Measurements from ENCODE around the gene CAPN5. TPM values are rescaled to one million over a fixed set of nuclear protein-coding genes. Genes with fewer than 3 reads are reported as not detected.
"Not testable (repeated sequence)": the region's sequence is repeated elsewhere in the genome, so short reads cannot be mapped to it uniquely, and the experiment has no call there.

Gene CAPN5
- polyA plus RNA-seq, 2 of the 4 experiments (the other 2 are of a cell fraction) = 9.4 to 12.9 TPM

- ChIA-PET POLR2A (interaction anchor here (0.6 to 1.5 kb wide), 5 partner anchors 20 to 265 kb away, joined by 3 to 10 read pairs (median 5); partner anchors contain the start of gene CAPN5), CTCF (interaction anchor here (0.5 to 12.5 kb wide), 45 partner anchors 11 to 1031 kb away, joined by 3 to 242 read pairs (median 5); partner anchors contain the start of genes B3GNT6, CAPN5 and MYO7A)
- peak; percentile 80 to 88 for ATAC-seq
- TF ChIP-seq ZFP36 (IDR thresholded peaks at IDR 0.05; ENCODE audit: borderline replicate concordance, partially characterized antibody) (peak; percentile 83), CTCF (IDR thresholded peaks at IDR 0.05) (peak; percentile 93), JUN (IDR thresholded peaks at IDR 0.05) (no peak), SMC3 (IDR thresholded peaks at IDR 0.05) (peak; percentile 77), RAD21 (conservative IDR thresholded peaks at IDR 0.05 in 1 of 2, IDR thresholded peaks at IDR 0.05 in 1 of 2) (peak; percentile 71 to 86), ELK1 (IDR thresholded peaks at IDR 0.05; ENCODE audit: low read depth, low read length) (peak; percentile 98), HES2 (IDR thresholded peaks at IDR 0.05) (no peak)
- peaks cover 12% of the 10 kb centered on the region; the same call in 2 of the 3 replicates for H3K4me1 ChIP-seq
- peak; percentile 69 to 95 for DNase-seq (ENCODE audit: low read depth in 1 of 2, low spot score in 1 of 2)
- H3K9me3 ChIP-seq = no peaks in the 10 kb centered on the region
- H3K27ac ChIP-seq = peak overlapping the region; percentile 64
- peak overlapping the region; percentile 94 for H3K4me2 ChIP-seq
- H3K4me3 ChIP-seq = peak overlapping the region; percentile 55
- peak; percentile 7 for FAIRE-seq
- under 1% methylated on average over 15 of the region's 15 CpGs for WGBS (ENCODE audit: missing lambda C conversion rate)
Observed at GRCh38 chr11:77047007-77047927, 19.5 kb upstream of the CAPN5 start.

- POLR2A ChIA-PET = interaction anchor here (0.6 to 1.5 kb wide), 5 partner anchors 19 to 265 kb away, joined by 3 to 10 read pairs (median 5); partner anchors contain the start of gene CAPN5
- H3K27ac ChIP-seq; ATAC-seq; DNase-seq (ENCODE audit: low read depth in 1 of 2, low spot score in 1 of 2); FAIRE-seq; H3K9me3 ChIP-seq; H3K4me2 ChIP-seq; H3K4me3 ChIP-seq: not testable (repeated sequence)
- 66% methylated on average over 7 of the region's 7 CpGs for WGBS (ENCODE audit: missing lambda C conversion rate)
- peaks cover 12% of the 10 kb centered on the region; the same call in 2 of the 3 replicates for H3K4me1 ChIP-seq
- TF ChIP-seq CHD4 (IDR thresholded peaks at IDR 0.05; ENCODE audit: borderline replicate concordance) (peak; percentile 61; the same call in 1 of the 2 replicates), HDAC2 (IDR thresholded peaks at IDR 0.05) (peak; percentile 79; the same call in 1 of the 2 replicates)
- CTCF ChIA-PET = interaction anchor here (0.6 to 12.5 kb wide), 35 partner anchors 10 to 572 kb away, joined by 3 to 242 read pairs (median 9); partner anchors contain the start of genes B3GNT6, CAPN5 and MYO7A
Observed at GRCh38 chr11:77047928-77048446, 18.8 kb upstream of the CAPN5 start.

GRCh38 chr11:77049026-77049425 lies 17.7 kb upstream of the CAPN5 start:
- Histone ChIP-seq H3K27ac (peak overlapping the region in 1 of 2 experiments; percentile 19; a peak in 1 of 6 replicates), H3K4me2 (no peak overlapping the region), H3K4me1 (peaks cover 12% of the 10 kb centered on the region; the same call in 2 of the 3 replicates), H3K4me3 (no peak overlapping the region), H3K9me3 (no peaks in the 10 kb centered on the region)
- 51% methylated on average over 6 of the region's 6 CpGs for WGBS (ENCODE audit: missing lambda C conversion rate)
- POLR2A ChIA-PET = no interaction called here
- CTCF ChIA-PET = interaction anchor here (1.6 to 12.5 kb wide), 9 partner anchors 11 to 78 kb away, joined by 4 to 242 read pairs (median 14); partner anchors contain the start of genes CAPN5 and MYO7A
- ATAC-seq = no peak
- no peak for DNase-seq (ENCODE audit: low read depth in 1 of 2, low spot score in 1 of 2)
- FAIRE-seq = no peak
- TF ChIP-seq PBX3 (IDR thresholded peaks at IDR 0.05) (no peak), SREBF2 (IDR thresholded peaks at IDR 0.05) (no peak), SMC3 (IDR thresholded peaks at IDR 0.05) (no peak), CBX8 (IDR thresholded peaks at IDR 0.05) (no peak), NFE2L2 (conservative IDR thresholded peaks at IDR 0.05; ENCODE audit: low read length) (no peak), FOSL2 (IDR thresholded peaks at IDR 0.05) (no peak), FOSL2 (CRISPR knock-in tag; IDR thresholded peaks at IDR 0.05) (no peak), MYC (IDR thresholded peaks at IDR 0.05; ENCODE audit: borderline replicate concordance, low read length) (no peak), TFCP2L1 (CRISPR knock-in tag; IDR thresholded peaks at IDR 0.05) (no peak), EHF (CRISPR knock-in tag; IDR thresholded peaks at IDR 0.05) (no peak), TP53 (CRISPR knock-in tag; IDR thresholded peaks at IDR 0.05) (no peak), REST (IDR thresholded peaks at IDR 0.05) (no peak), HEYL (CRISPR knock-in tag; IDR thresholded peaks at IDR 0.05) (no peak), FOSB (CRISPR knock-in tag; IDR thresholded peaks at IDR 0.05) (no peak), RFX5 (IDR thresholded peaks at IDR 0.05) (no peak), POLR2A (IDR thresholded peaks at IDR 0.05; ENCODE audit: low read length) (no peak)
